HEK293 (cell line): ENCODE results near the gene CCDC69.
A peak's percentile ranks its signal among the peaks of the same experiment; 100 is the strongest.

Experiments
- CTCF ChIA-PET: fragments of 350-600 bp; formaldehyde crosslinking; extraction: SDS; loops from one replicate; lab custom pipeline; 2021; ENCODE audit warnings: antibody characterized with exemption; lab: Yijun Ruan, JAX
- POLR2A ChIA-PET: fragments of 300-600 bp; formaldehyde crosslinking; extraction: SDS; loops from one replicate; lab custom pipeline; 2020; ENCODE audit warnings: antibody characterized with exemption, inconsistent platforms; lab: Yijun Ruan, JAX
- H3K27ac ChIP-seq: fragments of 200-500 bp; sonication (Bioruptor generic); 2 replicates; pipeline ENCODE4 v1.5.1; 2014; ENCODE audit warnings: low read depth, low read length, control low read depth, inconsistent platforms; ENCODE audit errors: extremely low read depth
- H3K36me3 ChIP-seq, 2 experiments: fragments of 200-500 bp in 1 of 2; sonication (Bioruptor generic) in 1 of 2; 1 replicate in 1 of 2; 2 replicates in 1 of 2; pipeline ENCODE4 v1.5.1; 2014 to 2017; ENCODE audit warnings: inconsistent platforms in 2 of 2, low read length in 2 of 2; ENCODE audit not compliant: control insufficient read depth in 2 of 2, insufficient read depth in 1 of 2
- H3K4me1 ChIP-seq: fragments of 200-500 bp; sonication (Bioruptor generic); 2 replicates; pipeline ENCODE4 v1.5.1; 2014; ENCODE audit warnings: mild to moderate bottlenecking, low read length, inconsistent platforms; ENCODE audit not compliant: control insufficient read depth, insufficient read depth
- H3K4me3 ChIP-seq: 2 replicates; pipeline ENCODE4 v1.5.1; 2011; ENCODE audit warnings: low read depth, mild to moderate bottlenecking, control low read depth, low read length, moderate library complexity
- H3K9me3 ChIP-seq: fragments of 200-500 bp; sonication (Bioruptor generic); 2 replicates; pipeline ENCODE4 v1.5.1; 2014; ENCODE audit warnings: low read depth, low read length, inconsistent platforms; ENCODE audit not compliant: control insufficient read depth, insufficient read depth
- GFI1B ChIP-seq: fragments of 450-650 bp; formaldehyde crosslinking; IDR thresholded peaks from 2 replicates; pipeline ENCODE4 v1.5.1; 2016; ENCODE audit warnings: missing biosample characterization, missing genetic modification characterization
- KLF1 ChIP-seq: fragments of 450-650 bp; formaldehyde crosslinking; IDR thresholded peaks from 2 replicates; pipeline ENCODE4 v1.5.1; 2016; ENCODE audit warnings: missing biosample characterization, missing genetic modification characterization
- MEIS1 ChIP-seq: sonication (generic); formaldehyde crosslinking; IDR thresholded peaks from 2 replicates; pipeline ENCODE4 v1.8.1; 2022; ENCODE audit warnings: missing genetic modification reagents, mild to moderate bottlenecking, borderline replicate concordance
- PRDM1 ChIP-seq: fragments of 450-650 bp; formaldehyde crosslinking; IDR thresholded peaks from 2 replicates; pipeline ENCODE4; 2016; ENCODE audit warnings: missing biosample characterization, missing genetic modification characterization
- SETDB1 ChIP-seq: IDR thresholded peaks from one replicate; pipeline ENCODE4 v1.6.1; 2017; ENCODE audit warnings: mild to moderate bottlenecking, low read length, moderate library complexity, mixed read lengths; ENCODE audit not compliant: insufficient read length
- WT1 ChIP-seq: fragments of 450-650 bp; formaldehyde crosslinking; IDR thresholded peaks from 2 replicates; pipeline ENCODE4 v1.5.1; 2016; ENCODE audit warnings: missing biosample characterization, missing genetic modification characterization
- ZBTB7A ChIP-seq: fragments of 450-650 bp; formaldehyde crosslinking; IDR thresholded peaks from 2 replicates; pipeline ENCODE4 v1.5.1; 2016; ENCODE audit warnings: low read depth, missing biosample characterization, missing genetic modification characterization
- ZEB2 ChIP-seq: fragments of 450-650 bp; formaldehyde crosslinking; IDR thresholded peaks from 2 replicates; pipeline ENCODE4 v1.5.1; 2016; ENCODE audit warnings: missing biosample characterization, missing genetic modification characterization
- ZFP37 ChIP-seq: fragments of 450-650 bp; formaldehyde crosslinking; IDR thresholded peaks from 2 replicates; pipeline ENCODE4 v1.5.1; 2016; ENCODE audit warnings: missing biosample characterization, missing genetic modification characterization
- ZNF24 ChIP-seq: fragments of 450-650 bp; formaldehyde crosslinking; IDR thresholded peaks from 2 replicates; pipeline ENCODE4 v1.5.1; 2016; ENCODE audit warnings: missing biosample characterization, missing genetic modification characterization
- ZNF302 ChIP-seq: fragments of 450-650 bp; formaldehyde crosslinking; IDR thresholded peaks from 2 replicates; pipeline ENCODE4 v1.5.1; 2016; ENCODE audit warnings: missing biosample characterization, missing genetic modification characterization, low read depth
- ZNF335 ChIP-seq: fragments of 450-650 bp; formaldehyde crosslinking; conservative IDR thresholded peaks from 2 replicates; pipeline ENCODE4 v1.5.1; 2016; ENCODE audit warnings: missing biosample characterization, missing genetic modification characterization
- ZNF341 ChIP-seq: fragments of 450-650 bp; formaldehyde crosslinking; IDR thresholded peaks from 2 replicates; pipeline ENCODE4; 2016; ENCODE audit warnings: low read depth, missing biosample characterization, missing genetic modification characterization
- ZNF37A ChIP-seq: fragments of 450-650 bp; IDR thresholded peaks from 2 replicates; pipeline ENCODE4 v1.5.1; 2018; ENCODE audit warnings: missing biosample characterization, missing genetic modification characterization
- ZNF426 ChIP-seq: fragments of 450-650 bp; formaldehyde crosslinking; IDR thresholded peaks from 2 replicates; pipeline ENCODE4 v1.5.1; 2017; ENCODE audit warnings: missing biosample characterization, missing genetic modification characterization, mild to moderate bottlenecking, inconsistent platforms, moderate library complexity
- ZNF529 ChIP-seq: fragments of 450-650 bp; formaldehyde crosslinking; IDR thresholded peaks from 2 replicates; pipeline ENCODE4 v1.5.1; 2017; ENCODE audit warnings: missing genetic modification characterization, missing biosample characterization; ENCODE audit not compliant: insufficient replicate concordance
- ZNF558 ChIP-seq: fragments of 450-650 bp; formaldehyde crosslinking; IDR thresholded peaks from 2 replicates; pipeline ENCODE4 v1.5.1; 2016; ENCODE audit warnings: missing biosample characterization, missing genetic modification characterization
- ZNF747 ChIP-seq: fragments of 450-650 bp; formaldehyde crosslinking; IDR thresholded peaks from 2 replicates; pipeline ENCODE4 v1.5.1; 2016; ENCODE audit warnings: missing biosample characterization, missing genetic modification characterization
- ZNF830 ChIP-seq: fragments of 450-650 bp; IDR thresholded peaks from 2 replicates; pipeline ENCODE4 v1.5.0; 2018; ENCODE audit warnings: missing biosample characterization, missing genetic modification characterization, low read depth, mild to moderate bottlenecking, moderate library complexity
- TF ChIP-seq, protein P1 (sequence below): fragments of 450-650 bp; formaldehyde crosslinking; IDR thresholded peaks from 2 replicates; pipeline ENCODE4 v1.5.1; 2017; ENCODE audit warnings: missing biosample characterization, missing genetic modification characterization

CCDC69 gene

GRCh38 chr5:151183456-151184245 lies 40.2 kb downstream of the CCDC69 start:
- no peak overlapping the region for H3K27ac ChIP-seq
- ChIA-PET POLR2A (no interaction called here), CTCF (interaction anchor here (1.0 to 1.2 kb wide), 3 partner anchors 18 to 132 kb away, joined by 3 to 4 read pairs (median 4); no protein-coding TSS in a partner anchor)
- TF ChIP-seq ZNF24 (tag by site-specific recombination) (no peak), WT1 (tag by site-specific recombination) (peak; percentile 85), ZEB2 (tag by site-specific recombination) (0 out of 2 replicates have a peak, but pooled peaks have one; percentile 23), GFI1B (tag by site-specific recombination) (peak; percentile 76), PRDM1 (tag by site-specific recombination) (no peak)
- TF ChIP-seq, protein P1, sequence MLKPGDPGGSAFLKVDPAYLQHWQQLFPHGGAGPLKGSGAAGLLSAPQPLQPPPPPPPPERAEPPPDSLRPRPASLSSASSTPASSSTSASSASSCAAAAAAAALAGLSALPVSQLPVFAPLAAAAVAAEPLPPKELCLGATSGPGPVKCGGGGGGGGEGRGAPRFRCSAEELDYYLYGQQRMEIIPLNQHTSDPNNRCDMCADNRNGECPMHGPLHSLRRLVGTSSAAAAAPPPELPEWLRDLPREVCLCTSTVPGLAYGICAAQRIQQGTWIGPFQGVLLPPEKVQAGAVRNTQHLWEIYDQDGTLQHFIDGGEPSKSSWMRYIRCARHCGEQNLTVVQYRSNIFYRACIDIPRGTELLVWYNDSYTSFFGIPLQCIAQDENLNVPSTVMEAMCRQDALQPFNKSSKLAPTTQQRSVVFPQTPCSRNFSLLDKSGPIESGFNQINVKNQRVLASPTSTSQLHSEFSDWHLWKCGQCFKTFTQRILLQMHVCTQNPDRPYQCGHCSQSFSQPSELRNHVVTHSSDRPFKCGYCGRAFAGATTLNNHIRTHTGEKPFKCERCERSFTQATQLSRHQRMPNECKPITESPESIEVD (tag by site-specific recombination), result 0 out of 2 replicates have a peak, but pooled peaks have one; percentile 35
- H3K36me3 ChIP-seq, result peaks cover 0 to 8% of the 10 kb centered on the region in 2 experiments; a peak in 1 of 3 replicates
- no peak overlapping the region for H3K4me3 ChIP-seq
- H3K4me1 ChIP-seq, result no peaks in the 10 kb centered on the region
- H3K9me3 ChIP-seq, result no peaks in the 10 kb centered on the region

DNA sequence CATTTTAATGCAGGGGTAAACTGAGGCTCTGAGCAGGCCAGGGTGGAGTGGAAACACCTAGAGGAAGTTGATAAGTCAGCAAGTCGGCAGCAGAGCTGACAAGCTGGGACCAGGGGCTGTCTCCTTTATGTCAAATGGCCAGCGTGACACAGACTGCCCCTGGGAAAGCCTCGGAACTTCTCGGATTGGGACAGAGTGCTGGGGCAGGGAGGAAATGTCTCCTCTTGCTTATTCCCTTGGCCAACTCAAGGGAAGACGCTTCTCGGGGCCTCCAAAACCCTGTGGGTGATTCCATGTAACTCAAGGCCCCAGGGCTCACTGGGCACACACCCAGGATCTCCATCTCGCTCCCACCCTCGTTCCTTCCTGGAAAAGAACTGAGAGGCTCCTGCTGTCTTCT lies 40.9 kb downstream of the CCDC69 start:
- Histone ChIP-seq H3K4me1 (no peaks in the 10 kb centered on the region), H3K27ac (no peak overlapping the region), H3K9me3 (no peaks in the 10 kb centered on the region), H3K4me3 (no peak overlapping the region), H3K36me3 (peaks cover 0 to 9% of the 10 kb centered on the region in 2 experiments; a peak in 1 of 3 replicates)
- ChIA-PET CTCF (interaction anchor here (1.1 to 1.2 kb wide), 2 partner anchors 18 to 57 kb away, joined by 3 to 4 read pairs; no protein-coding TSS in a partner anchor), POLR2A (no interaction called here)
- TF ChIP-seq ZNF529 (tag by site-specific recombination) (no peak), ZBTB7A (tag by site-specific recombination) (no peak)

- POLR2A ChIA-PET, result no interaction called here
- no peak overlapping the region for H3K27ac ChIP-seq
These were observed 41.4 kb downstream of the CCDC69 start for GRCh38 chr5:151182524-151182900.

GRCh38 chr5:151181818-151182523 lies 41.9 kb downstream of the CCDC69 start:
- H3K27ac ChIP-seq, result no peak overlapping the region
- no peak for TF ChIP-seq MEIS1 (CRISPR knock-in tag)
- peak; percentile 22; the same call in 1 of the 2 replicates for TF ChIP-seq ZNF335 (tag by site-specific recombination)
- TF ChIP-seq, all 188 proteins: peak for 1
- no peaks in the 10 kb centered on the region for H3K4me1 ChIP-seq
- peaks cover 0 to 9% of the 10 kb centered on the region in 2 experiments; a peak in 1 of 3 replicates for H3K36me3 ChIP-seq
- no peaks in the 10 kb centered on the region for H3K9me3 ChIP-seq
- CTCF ChIA-PET, result interaction anchor here (0.7 to 1.1 kb wide), 2 partner anchors 56 to 91 kb away, joined by 3 read pairs; no protein-coding TSS in a partner anchor
- POLR2A ChIA-PET, result no interaction called here
- H3K4me3 ChIP-seq, result no peak overlapping the region

More at GRCh38 chr5:151182524-151182900, 41.4 kb downstream of the CCDC69 start:
- Histone ChIP-seq H3K4me3 (no peak overlapping the region), H3K36me3 (peaks cover 0 to 9% of the 10 kb centered on the region in 2 experiments; a peak in 1 of 3 replicates), H3K9me3 (no peaks in the 10 kb centered on the region), H3K4me1 (no peaks in the 10 kb centered on the region)
- CTCF ChIA-PET, result interaction anchor here (1.1 to 1.2 kb wide), 2 partner anchors 17 to 56 kb away, joined by 3 to 4 read pairs; no protein-coding TSS in a partner anchor
- TF ChIP-seq SETDB1 (no peak), ZNF830 (tag by site-specific recombination) (no peak), ZNF302 (tag by site-specific recombination) (no peak), ZNF558 (tag by site-specific recombination) (no peak), ZNF341 (no peak), ZNF37A (tag by site-specific recombination) (no peak), ZNF335 (tag by site-specific recombination) (no peak), ZNF747 (no peak), ZNF24 (tag by site-specific recombination) (no peak), KLF1 (tag by site-specific recombination) (no peak), ZNF426 (no peak), ZFP37 (no peak)
